HG03064 (cell line): Measurements from ENCODE around the gene C10orf95.

Experiments
- ATAC-seq: cut with Tn5 transposase; IDR thresholded peaks from one replicate; pipeline ENCODE4 v1.9.1; 2021; ENCODE audit warnings: low read depth; ENCODE audit not compliant: unreplicated experiment

C10orf95 gene

DNA sequence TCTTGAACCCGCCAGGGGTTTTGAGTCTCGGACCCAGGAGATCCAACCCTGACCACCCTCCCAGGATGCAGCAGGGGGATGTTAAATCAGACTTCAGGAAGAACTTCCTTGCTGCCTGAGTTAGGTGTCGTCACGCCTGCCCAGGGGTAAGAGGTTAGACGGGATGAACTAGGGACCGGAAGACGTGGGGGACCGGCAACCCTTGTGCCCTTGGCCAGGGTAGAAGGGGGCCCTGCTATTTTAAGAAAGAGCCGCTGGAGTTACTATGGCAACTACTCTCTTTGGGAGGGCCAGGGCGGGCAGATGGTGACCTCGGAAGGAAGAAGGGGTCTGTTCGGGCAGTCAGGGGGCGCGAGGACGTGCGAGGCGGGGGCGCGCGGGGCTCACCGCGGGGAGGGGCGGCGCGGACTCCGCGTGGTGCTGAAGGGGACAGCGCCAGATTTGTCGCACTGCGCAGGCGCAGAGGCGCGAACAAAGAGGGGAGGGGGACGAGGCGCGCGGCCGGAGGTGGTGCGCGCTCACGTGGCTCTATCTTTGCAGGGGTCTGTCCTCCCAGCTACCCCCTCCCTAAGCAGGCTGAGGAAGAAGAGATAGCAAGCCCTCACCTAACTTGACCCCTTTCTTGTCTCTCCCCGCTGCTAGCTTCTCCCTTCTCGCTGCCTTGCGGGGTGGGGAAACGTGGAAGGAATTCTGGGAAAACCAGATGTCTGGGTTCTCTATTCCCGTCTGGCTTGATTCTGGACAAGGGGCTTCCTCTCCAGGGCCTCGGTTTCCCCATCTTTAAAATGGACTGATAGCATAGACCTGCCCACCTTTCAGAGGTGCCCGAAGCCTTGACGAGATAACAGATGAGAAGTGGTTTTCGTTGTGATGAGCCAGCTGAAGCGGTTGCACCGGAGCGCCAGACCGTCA is 31.8 kb downstream of the C10orf95 start:
- no peak for ATAC-seq

DNA sequence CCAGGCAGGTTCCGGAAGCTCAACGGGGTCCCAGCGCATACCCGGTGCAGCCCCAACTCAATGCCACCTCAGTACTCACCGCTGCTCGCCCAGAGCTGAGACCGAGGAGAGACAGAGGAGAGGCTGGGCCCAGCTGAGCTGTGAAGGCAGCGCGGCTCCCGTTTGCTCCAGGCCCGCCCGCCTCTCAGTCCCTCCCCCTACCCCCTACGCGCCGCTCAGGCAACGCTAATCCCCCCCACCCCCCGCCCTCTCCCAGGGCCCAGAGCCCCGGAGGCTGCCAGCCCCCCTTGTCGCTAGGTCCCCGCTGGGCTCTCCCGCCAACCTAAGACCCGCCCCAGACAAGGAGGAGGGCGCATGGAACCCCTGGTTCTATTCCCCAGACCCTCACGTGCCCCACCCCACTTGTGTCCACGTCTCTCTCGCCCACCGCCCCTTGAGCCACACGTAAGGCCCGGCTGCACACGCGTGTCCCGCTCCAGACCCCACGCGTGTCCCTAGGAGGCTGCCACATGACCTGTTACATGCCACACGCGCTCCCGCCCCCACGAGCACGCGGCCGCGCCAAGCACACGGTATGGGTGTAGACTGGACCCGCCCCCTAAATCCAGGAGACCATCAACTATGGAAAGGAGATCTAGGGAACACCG is 32.6 kb downstream of the C10orf95 start, which contains the start of gene PSD:
Gene PSD (minus strand): TSS at position 164 of the 647 bp plus-strand sequence. CDS start 1,747 bp downstream, outside the sequence.
- no peak for ATAC-seq

DNA sequence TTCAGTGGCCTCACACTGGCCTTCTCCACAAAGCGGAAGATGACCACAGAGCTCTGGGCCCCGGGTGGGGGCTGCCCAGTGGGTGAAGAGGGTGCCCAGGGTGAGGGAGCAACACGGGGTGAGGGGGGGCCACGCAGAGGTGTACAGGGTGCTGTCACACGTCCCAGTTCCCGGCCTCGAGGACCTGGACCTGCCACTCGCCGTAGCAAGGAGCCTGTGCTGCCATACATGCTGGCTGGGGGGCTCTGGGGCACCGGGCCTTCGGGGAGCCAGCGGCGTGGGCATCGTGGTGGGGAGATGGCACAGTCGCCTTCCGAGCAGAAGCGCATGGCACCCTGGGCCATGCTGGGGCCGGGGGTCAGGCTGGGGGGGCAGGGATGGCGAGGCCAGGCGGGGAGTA is 34.6 kb downstream of the C10orf95 start:
- no peak for ATAC-seq

DNA sequence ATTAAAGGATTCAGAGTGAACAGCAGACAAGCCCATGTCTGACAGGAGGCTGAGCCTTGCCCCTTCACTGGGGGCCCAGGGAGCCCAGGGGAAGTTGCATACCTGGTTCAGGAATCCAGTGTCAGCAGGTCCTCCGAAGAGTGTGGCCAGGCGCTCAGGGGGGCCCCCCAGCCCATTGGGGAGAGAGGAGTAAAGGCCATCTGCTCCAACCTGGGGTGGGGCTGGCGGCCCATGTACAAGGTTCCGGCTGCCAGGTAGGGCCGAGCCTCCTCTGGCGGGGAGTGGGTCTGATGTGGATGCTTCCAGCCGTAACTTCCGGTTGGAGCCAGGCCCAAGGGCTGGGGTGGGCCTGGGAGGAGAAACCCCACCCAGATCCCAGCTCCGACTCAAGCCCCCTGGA is 35.1 kb downstream of the C10orf95 start:
- no peak for ATAC-seq

DNA sequence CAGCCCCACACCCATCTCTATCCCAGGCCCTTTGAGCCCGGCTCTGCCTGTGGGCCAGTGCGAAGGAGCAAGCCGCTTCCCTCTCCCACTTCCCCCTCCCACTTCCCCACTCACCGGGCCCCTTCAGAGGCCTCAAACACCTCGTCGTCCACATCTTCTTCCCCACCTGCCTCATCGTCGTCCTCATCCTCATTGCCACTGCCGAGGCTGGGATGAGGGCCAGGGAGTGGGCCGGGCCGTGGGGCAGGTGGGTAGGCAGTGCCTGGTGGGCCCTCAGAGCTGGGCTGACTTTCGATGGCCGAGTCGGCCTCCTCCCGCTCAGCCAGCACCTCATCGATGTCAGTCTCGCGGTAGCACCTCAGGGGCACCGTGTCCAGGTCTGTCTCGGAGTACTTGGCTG is 36.6 kb downstream of the C10orf95 start:
- ATAC-seq, result no peak

DNA sequence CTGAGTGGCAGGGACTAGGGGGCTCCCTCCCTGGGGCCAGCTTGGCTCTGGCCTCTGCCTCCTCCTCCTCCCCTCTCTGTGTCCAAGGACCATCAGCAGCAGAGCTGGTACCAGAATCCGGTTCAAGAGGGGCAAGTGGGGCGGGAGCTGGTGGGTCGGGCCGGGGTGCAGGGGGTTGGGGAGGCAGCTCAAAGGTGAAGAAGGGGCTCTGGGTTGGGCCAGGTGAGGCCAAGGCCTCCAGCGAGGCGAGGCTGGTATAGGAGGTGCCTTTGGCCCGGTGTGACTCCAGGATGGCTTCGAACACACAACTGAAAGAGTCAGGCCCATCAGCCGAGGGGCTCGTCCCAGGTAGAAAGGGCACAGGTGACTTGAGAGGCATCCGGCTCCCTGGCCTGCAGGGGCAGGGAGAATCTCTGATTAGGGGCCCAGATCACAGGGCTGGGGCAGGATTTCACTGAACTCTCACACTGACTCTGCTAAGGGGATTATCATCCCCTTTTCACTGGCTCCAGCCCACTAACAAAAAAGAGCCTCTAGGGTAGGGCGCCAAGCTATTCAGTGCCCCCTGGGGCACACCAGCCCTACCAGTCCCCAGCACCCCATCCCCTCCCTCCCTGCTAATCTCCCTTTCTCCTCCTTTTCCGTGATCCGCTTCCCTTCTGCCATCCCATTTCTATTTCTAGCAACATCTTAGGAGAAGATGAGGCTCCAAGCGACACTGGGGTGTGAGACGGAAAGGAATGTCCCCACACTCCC is 37.4 kb downstream of the C10orf95 start:
- ATAC-seq, result no peak

DNA sequence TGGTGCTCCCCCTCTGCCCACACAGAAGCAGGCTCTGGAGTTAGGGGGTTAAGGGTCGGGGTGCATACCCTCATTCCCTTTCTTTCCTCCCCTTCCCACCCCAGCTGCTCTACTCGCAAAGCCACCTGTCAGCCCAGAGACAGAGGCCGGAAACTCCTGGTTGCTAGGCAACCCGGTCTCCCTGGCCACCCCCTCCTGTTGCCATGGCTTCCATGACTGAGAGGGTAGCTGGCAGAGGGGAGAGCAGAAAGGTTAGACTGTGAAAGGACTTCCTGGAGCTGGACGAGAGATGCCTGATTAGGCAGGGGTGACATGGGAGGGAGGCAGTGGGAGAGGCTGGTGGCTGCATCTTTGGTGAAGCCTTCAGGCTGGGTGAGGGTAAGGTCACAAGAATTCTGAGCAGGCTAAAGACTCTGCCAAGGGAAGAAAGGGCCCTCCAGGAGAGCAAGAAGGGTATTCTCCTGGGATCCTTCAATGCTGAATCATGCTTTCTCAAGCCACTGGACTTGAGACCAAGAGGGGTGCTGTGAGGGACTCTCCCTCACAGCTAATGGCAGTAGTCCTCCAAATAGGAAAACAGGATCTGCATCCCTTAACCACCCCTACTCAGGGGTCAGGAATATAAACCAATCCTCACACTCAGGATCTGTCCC is 38.2 kb downstream of the C10orf95 start:
- ATAC-seq, result no peak

DNA sequence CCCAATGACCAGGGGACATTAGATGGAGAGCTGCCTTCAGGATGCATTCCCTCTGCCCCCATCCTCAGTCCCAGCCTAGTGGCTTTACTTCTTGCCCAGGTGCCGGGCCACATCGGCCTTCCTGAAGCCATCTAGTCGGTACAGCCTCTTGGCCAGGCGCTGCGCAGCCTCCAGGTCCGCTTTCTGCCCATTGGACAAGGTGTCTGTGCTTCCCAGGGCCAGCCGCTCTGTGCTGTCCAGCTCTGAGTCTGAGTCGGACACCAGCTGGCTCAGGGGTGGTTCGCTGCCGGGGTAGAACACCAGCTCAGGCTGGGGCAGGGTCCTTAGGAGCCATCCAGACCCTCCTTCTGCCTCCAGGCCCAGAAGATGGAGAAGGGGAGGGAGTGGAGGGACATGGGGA is 39.0 kb downstream of the C10orf95 start:
- no peak for ATAC-seq

DNA sequence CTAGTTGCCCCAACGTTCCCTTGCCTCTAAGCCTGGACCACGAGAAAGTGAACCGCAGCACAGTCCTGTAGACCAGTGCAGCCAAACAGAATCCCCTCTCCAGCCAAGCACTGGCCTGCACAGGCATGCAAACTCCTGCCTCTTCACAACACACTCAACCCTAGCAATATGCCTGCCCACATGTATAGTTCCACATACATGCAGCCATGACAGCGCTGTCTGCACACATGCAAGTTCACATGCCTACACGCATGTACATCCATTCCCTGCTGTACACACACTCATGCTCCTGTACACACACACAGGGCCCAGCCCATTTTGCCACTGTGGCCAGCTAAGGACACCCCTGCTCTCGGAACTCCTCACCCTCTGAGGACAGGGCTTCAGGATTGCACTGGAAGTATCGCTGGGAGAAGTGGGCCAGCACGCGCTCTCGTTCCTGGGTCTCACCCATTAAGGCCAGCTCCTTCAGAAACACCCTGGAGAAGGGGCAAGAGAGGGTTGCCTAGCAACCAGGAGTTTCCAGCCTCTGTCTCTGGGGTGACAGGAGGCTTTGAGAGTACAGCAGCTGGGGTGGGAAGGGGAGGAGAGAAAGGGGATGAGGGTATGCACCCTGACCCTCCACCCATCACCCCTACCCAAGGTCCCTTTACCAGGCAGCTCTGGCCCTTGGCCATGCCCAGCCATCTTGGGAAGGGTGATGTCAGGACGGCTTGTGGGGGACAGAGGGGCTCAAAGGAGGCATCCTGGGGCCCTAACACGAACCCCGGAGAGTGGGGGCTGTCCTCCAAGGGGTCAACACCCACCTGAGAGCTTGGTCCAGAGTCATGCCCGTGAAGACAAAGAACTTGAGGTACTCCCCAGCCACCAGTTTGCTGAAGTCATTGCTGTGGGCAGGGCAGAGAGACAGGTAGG is 39.7 kb downstream of the C10orf95 start:
- no peak for ATAC-seq

DNA sequence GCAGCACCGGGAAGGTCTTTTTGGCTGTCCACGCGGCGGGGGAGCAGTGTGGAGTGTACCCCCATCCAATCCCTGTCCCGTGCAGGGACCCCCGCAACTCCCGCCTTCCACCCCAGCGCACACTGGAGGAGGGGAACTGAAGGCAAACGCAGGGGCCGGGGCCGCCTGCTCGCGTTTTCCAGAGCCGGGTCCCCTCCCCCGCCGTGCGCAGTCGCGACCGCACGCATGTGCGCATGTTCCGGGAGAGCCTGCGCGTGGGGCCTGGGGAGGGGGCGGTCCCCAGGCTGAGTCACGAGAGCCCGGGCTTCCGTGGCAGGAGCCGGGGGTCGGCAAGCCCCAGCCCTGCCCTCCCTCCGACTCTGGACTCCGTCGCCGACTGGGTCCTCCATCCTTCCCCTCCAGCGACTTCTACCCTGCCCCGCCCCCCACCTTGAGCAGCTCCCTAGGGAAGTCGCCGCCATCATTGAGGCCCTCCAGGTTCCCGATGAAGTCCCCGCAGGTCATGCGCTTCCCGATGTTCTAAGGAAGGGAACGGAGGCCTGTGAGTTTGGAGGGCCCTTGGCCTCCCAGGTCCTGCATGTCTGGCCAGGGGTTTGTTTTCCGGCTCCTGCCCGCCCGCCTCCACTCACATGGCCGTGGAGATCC is 40.8 kb downstream of the C10orf95 start:
- ATAC-seq, result no peak

DNA sequence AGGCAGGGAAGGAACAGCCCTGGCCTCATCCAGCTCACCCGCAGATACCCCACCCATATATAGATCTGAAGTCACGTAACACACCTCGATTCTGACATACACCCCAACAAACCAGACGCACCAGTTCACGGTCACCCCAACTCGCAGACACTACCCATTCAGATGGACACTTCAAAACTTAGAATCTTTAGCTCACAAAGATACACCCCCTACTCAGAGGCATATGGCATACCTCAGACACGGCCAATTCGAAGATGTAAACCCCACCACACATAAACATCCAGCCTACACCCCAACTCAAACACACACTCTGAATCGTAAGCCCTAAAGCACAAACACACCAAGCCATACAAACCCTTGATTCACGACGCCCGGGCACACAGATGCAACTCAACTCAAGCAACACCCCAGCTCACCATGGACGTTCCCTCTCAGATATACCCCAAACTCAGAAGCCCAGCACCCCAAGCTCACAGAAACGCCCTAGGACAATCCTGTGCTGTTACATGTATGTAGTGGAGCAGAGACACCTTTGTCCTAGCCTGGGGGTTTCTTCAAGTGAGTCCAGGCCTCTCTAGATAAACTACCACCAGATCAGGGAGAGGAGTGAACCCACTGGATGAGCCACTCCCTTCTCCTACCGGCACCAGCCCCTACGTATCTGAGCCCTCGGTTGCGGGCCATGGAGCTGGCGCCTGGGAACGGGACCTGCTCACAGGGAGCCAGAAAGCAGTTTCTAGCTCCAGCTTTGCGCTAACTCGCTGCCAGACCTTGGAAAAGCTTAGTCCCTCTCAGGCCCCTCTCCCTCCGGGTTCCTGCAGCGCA is 41.5 kb downstream of the C10orf95 start:
- ATAC-seq, result no peak

DNA sequence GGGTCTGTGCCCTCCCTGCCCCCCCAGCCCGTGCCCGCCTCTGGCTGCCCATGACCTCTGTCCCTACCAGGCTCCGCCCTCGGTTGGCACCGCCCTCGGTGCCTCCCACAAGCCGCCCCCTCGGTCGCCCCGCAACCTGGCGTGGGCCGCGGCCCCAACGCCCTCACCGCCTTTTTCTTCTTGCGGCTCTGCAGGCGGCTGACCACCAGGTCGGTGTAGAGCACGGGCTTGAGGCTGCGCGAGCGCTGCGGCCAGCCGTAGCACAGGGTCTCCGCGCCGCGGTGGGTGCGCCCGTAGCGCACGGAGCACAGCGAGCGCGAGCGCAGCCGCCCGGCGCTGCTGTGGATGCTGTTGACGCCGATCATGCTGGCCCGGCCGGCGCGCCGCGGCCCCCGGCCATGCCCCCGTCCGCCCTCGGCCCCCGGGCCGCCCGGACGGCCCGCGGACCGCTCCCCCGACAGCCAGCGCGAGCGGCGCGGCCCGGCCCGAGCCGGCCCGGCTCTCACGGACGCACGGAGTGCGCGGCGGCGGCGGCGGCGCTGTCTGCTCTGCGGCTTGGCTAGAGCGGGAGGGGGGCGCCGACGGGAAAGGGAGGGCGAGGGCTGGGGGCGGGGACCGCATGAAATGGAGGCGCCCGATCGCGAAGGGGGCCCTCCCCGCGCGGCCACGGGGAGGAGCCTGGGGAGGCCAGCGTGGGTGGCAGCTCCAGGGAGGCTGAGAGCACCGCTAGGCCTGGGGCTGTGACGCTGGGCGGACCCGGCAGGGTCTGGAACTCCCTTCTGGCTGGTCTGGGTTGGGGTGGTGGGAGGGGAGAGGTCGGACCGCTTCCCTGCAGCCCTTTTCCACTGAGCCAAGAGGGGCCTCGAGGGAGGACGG is 42.4 kb downstream of the C10orf95 start:
- no peak for ATAC-seq

DNA sequence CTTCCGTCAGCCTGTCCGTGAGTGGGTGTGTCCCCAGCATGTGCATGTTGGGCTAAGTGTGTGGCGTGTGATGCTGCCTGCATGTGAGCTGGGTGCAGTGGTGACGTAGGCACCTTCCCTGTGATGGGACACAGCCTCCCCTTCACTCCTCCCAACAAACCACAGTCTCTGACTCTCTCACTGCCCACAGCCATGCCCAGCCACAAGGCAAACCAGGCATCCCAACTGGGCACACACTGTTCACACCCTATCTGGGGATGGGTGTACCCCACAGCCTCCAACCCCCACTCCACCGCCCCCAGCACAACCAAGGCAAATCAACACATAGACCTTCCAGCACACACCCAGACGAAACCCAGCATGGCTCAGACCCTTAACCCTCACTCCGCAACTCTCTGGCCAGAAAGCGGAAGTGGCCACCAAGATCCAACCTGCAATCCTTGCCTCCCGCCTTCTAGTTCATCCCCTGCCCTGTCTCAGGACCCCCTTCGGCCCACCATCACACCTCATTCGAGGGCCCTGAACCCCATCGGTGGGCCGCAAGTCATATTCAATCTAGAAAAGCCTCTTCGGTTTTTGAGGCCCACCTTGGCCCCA is 43.1 kb downstream of the C10orf95 start:
- ATAC-seq, result no peak

DNA sequence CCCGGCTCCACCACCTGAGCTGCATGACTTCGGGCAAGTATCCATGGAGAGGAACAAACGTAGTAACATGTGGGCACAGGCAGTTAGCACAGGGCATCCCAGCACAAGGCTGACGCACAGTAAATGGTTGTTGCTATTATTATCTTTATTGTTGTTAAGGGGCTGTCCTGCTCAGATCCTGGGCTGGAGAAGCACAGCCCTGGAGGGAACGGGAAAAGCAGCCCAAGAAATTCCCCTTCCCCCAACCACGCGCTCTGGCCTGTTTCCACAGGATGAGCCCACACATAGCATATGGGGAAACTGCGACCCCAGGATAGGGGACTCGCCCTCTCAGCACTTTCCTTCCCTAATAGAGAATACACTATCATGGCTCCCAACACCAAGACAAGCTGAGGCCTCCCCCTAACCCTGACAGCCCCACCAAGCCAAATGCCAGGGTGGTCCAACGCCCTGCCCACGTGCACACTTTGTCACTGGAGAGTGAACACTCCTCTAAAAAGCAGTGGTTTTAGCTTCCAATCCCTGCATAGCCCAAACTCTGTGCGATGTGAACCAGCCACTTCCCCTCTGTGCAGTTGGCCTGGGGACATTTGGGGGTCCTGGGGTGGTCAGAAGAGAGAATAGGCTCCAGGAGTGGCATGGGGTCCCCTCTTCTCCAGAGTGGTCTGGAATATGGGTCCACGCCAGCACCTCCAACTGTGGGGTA is 43.8 kb downstream of the C10orf95 start:
- ATAC-seq, result no peak

DNA sequence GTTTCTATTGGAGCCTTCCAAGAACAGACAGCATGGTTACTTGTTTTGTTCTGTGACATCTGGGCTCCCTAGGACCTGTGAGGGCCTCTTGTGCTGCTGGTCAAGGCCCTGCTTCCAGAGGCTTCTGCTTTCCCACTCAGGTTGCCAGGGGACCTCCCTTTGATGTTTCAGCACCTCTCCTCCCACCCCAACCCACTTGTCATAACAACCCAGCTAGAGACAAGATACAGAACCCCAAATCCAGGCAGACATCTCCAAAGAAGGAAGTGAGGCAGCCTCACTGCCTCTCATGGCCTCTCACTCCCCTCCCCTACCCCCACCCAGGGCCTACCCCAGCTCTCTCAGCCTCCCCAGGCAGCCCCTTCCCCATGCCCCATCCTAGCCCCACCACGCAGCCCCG is 44.5 kb downstream of the C10orf95 start:
- ATAC-seq, result no peak

DNA sequence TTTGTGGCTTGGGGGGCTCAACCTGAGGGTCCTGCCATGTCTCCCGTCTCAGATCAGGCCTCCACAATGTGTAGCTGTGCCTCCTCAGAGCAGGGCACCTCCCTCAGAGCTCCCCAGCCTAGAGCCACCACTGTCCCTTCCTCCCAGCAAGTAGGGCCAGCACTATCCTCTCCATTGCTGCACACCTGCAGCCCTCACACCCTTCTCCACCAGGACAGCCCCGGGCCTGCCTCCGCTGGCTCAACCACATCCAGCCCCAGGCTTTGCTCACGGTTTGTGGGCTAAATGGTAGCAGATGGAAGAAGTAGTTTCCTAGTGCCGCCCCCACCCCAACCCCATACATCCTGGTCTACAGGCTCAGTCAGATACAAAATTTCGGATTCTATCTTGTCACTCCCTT is 45.7 kb downstream of the C10orf95 start:
- no peak for ATAC-seq
